Measurements from ENCODE around the gene PRDM11.

- TF ChIP-seq CTCF (conservative IDR thresholded peaks at IDR 0.05 in 1 of 2, IDR thresholded peaks at IDR 0.05 in 1 of 2; ENCODE audit: extremely low read depth in 1 of 2, insufficient read depth in 1 of 2, low read depth in 1 of 2, low read length in 2 of 2) (no peak), EZH2 (IDR thresholded peaks at IDR 0.05; ENCODE audit: borderline replicate concordance, low read length) (no peak)
Measured at GRCh38 chr11:45189230-45189629, 42.8 kb downstream of the PRDM11 start.
